ENCODE data around the gene SLC24A3. TPM values are rescaled to one million over a fixed set of nuclear protein-coding genes. Genes with fewer than 3 reads are reported as not detected.

SLC24A3 gene
- total RNA-seq, 1 experiment from 2014 or later, result not detected

- Histone ChIP-seq H3K27me3 (ENCODE audit: control insufficient read depth, insufficient read depth, low read length) (peaks cover 4% of the 10 kb centered on the region; the same call in 1 of the 2 replicates), H3K36me3 (ENCODE audit: control insufficient read depth, insufficient read depth, low read length) (no peaks in the 10 kb centered on the region), H3K9me3 (ENCODE audit: control insufficient read depth, insufficient read depth, low read depth, low read length) (no peaks in the 10 kb centered on the region), H3K4me1 (ENCODE audit: control insufficient read depth, insufficient read depth, low read length) (no peaks in the 10 kb centered on the region), H3K27ac (ENCODE audit: low read length) (no peak overlapping the region), H3K4me3 (ENCODE audit: low read depth in 2 of 2, low read length in 2 of 2) (no peak overlapping the region)
- ATAC-seq, result no peak
- in situ Hi-C loops (cut with HindIII; ENCODE audit: low pct_unique_long_range_greater_than_20kb, low sequenced_read_pairs) (no loop called here), intact Hi-C loops (cut with micrococcal nuclease; ENCODE audit: unreplicated experiment) (no loop called here)
- BruUV-seq (replicated peaks), result no TSS peak
- no peak for DNase-seq (ENCODE audit: low read depth, low spot score)
- ChIA-PET CTCF (interaction anchor here (0.6 kb wide), 1 partner anchor 408 kb away, joined by 4 read pairs; no protein-coding TSS in a partner anchor), POLR2A (no interaction called here)
- TF ChIP-seq CTCF (IDR thresholded peaks at IDR 0.05) (no peak), POLR2AphosphoS5 (IDR thresholded peaks at IDR 0.05; ENCODE audit: low read depth, low read length) (no peak), REST (IDR thresholded peaks at IDR 0.05; ENCODE audit: insufficient read depth in 1 of 2, low read depth in 2 of 2, low read length in 1 of 2) (no peak), SIN3A (IDR thresholded peaks at IDR 0.05; ENCODE audit: borderline replicate concordance, insufficient read depth, low read depth, low read length) (no peak), TCF7L2 (IDR thresholded peaks at IDR 0.05; ENCODE audit: low read depth, low read length) (no peak)
These were observed 39.5 kb downstream of the SLC24A3 start for GRCh38 chr20:19251958-19252357.

- ChIA-PET CTCF (interaction anchor here (0.6 kb wide), 1 partner anchor 408 kb away, joined by 4 read pairs; no protein-coding TSS in a partner anchor), POLR2A (no interaction called here)
- TF ChIP-seq CTCF (IDR thresholded peaks at IDR 0.05), result no peak
- TF ChIP-seq SIN3A (IDR thresholded peaks at IDR 0.05; ENCODE audit: borderline replicate concordance, insufficient read depth, low read depth, low read length), result no peak
- no peak for TF ChIP-seq POLR2AphosphoS5 (IDR thresholded peaks at IDR 0.05; ENCODE audit: low read depth, low read length)
- no peak for TF ChIP-seq REST (IDR thresholded peaks at IDR 0.05; ENCODE audit: insufficient read depth in 1 of 2, low read depth in 2 of 2, low read length in 1 of 2)
- no peak for TF ChIP-seq TCF7L2 (IDR thresholded peaks at IDR 0.05; ENCODE audit: low read depth, low read length)
- no peaks in the 10 kb centered on the region for H3K4me1 ChIP-seq (ENCODE audit: control insufficient read depth, insufficient read depth, low read length)
- ATAC-seq (no peak), DNase-seq (ENCODE audit: low read depth, low spot score) (no peak)
- H3K9me3 ChIP-seq (ENCODE audit: control insufficient read depth, insufficient read depth, low read depth, low read length), result no peaks in the 10 kb centered on the region
- no peak overlapping the region for H3K4me3 ChIP-seq (ENCODE audit: low read depth in 2 of 2, low read length in 2 of 2)
- intact Hi-C loops (cut with micrococcal nuclease; ENCODE audit: unreplicated experiment) (no loop called here), in situ Hi-C loops (cut with HindIII; ENCODE audit: low pct_unique_long_range_greater_than_20kb, low sequenced_read_pairs) (no loop called here)
- H3K27ac ChIP-seq (ENCODE audit: low read length), result no peak overlapping the region
- no TSS peak for BruUV-seq (replicated peaks)
- no peaks in the 10 kb centered on the region for H3K36me3 ChIP-seq (ENCODE audit: control insufficient read depth, insufficient read depth, low read length)
- peaks cover 1% of the 10 kb centered on the region; the same call in 1 of the 2 replicates for H3K27me3 ChIP-seq (ENCODE audit: control insufficient read depth, insufficient read depth, low read length)
These were observed 40.1 kb downstream of the SLC24A3 start for GRCh38 chr20:19252451-19253120.

Data from Panc1 (cell line).